KMS-11 (cell line): ENCODE results near the gene KSR2.

Experiments used
- H2AFZ ChIP-seq: fragments of 200-600 bp; sonication (generic); 2 replicates; pipeline ENCODE4 v1.6.1; 2016; ENCODE audit warnings: antibody characterized with exemption, mixed run types, low read depth
- H3K27ac ChIP-seq: fragments of 200-600 bp; sonication (generic); 2 replicates; pipeline ENCODE4 v1.6.1; 2016; ENCODE audit warnings: mild to moderate bottlenecking, mixed run types
- H3K27me3 ChIP-seq: fragments of 200-600 bp; sonication (generic); 2 replicates; pipeline ENCODE4 v1.6.1; 2017; ENCODE audit warnings: mild to moderate bottlenecking, low read depth, mixed run types, moderate library complexity; ENCODE audit not compliant: insufficient read depth
- H3K36me3 ChIP-seq: fragments of 200-600 bp; sonication (generic); 2 replicates; pipeline ENCODE4 v1.6.1; 2017; ENCODE audit warnings: mild to moderate bottlenecking, mixed run types; ENCODE audit not compliant: insufficient read depth
- H3K4me1 ChIP-seq: fragments of 200-600 bp; sonication (generic); 2 replicates; pipeline ENCODE4 v1.6.1; 2016; ENCODE audit warnings: mild to moderate bottlenecking, low read depth, mixed run types; ENCODE audit not compliant: poor library complexity, severe bottlenecking
- H3K4me2 ChIP-seq: fragments of 200-600 bp; sonication (generic); 2 replicates; pipeline ENCODE4 v1.7.0; 2016; ENCODE audit warnings: mild to moderate bottlenecking, mixed run types
- H3K4me3 ChIP-seq: fragments of 200-600 bp; sonication (generic); IDR thresholded peaks from 2 replicates; pipeline ENCODE4 v1.6.1; 2017; ENCODE audit warnings: low read depth, low read length, mixed read lengths; ENCODE audit not compliant: insufficient read depth
- H3K79me2 ChIP-seq: fragments of 200-600 bp; sonication (generic); 2 replicates; pipeline ENCODE4 v1.6.1; 2016; ENCODE audit warnings: low read depth, mixed run types; ENCODE audit not compliant: insufficient read depth
- H3K9ac ChIP-seq: fragments of 200-600 bp; sonication (generic); 2 replicates; pipeline ENCODE4 v1.6.1; 2016; ENCODE audit warnings: mild to moderate bottlenecking, mixed run types
- H4K20me1 ChIP-seq: fragments of 200-600 bp; sonication (generic); 2 replicates; pipeline ENCODE4 v1.6.1; 2016; ENCODE audit warnings: mild to moderate bottlenecking, mixed run types; ENCODE audit not compliant: insufficient read depth
- CTCF ChIP-seq: fragments of 200-600 bp; sonication (generic); conservative IDR thresholded peaks from 2 replicates; pipeline ENCODE4 v1.6.1; 2017; ENCODE audit warnings: low read depth, mild to moderate bottlenecking, antibody characterized with exemption, low read length, moderate library complexity, mixed read lengths

Gene KSR2

GRCh38 chr12:117881517-117881916 is 87.3 kb downstream of the KSR2 start:
- Histone ChIP-seq H3K79me2 (no peaks in the 10 kb centered on the region), H3K27me3 (no peaks in the 10 kb centered on the region), H2AFZ (no peak overlapping the region), H3K4me2 (no peak overlapping the region), H3K4me3 (no peak overlapping the region), H4K20me1 (no peaks in the 10 kb centered on the region), H3K27ac (no peak overlapping the region), H3K4me1 (no peaks in the 10 kb centered on the region), H3K9ac (no peak overlapping the region), H3K36me3 (no peaks in the 10 kb centered on the region)
- TF ChIP-seq CTCF: no peak

GRCh38 chr12:117878605-117879004 is 90.2 kb downstream of the KSR2 start:
- H3K27ac ChIP-seq: no peak overlapping the region
- no peak for TF ChIP-seq CTCF
- no peaks in the 10 kb centered on the region for H3K36me3 ChIP-seq
- H4K20me1 ChIP-seq: no peaks in the 10 kb centered on the region
- no peak overlapping the region for H3K4me2 ChIP-seq
- H3K4me1 ChIP-seq: no peaks in the 10 kb centered on the region
- H3K9ac ChIP-seq: no peak overlapping the region
- no peak overlapping the region for H2AFZ ChIP-seq
- H3K79me2 ChIP-seq: no peaks in the 10 kb centered on the region
- H3K4me3 ChIP-seq: no peak overlapping the region
- no peaks in the 10 kb centered on the region for H3K27me3 ChIP-seq

- Histone ChIP-seq H3K79me2 (no peaks in the 10 kb centered on the region), H3K4me2 (no peak overlapping the region), H3K27ac (no peak overlapping the region), H3K4me1 (no peaks in the 10 kb centered on the region), H3K9ac (no peak overlapping the region), H4K20me1 (no peaks in the 10 kb centered on the region), H2AFZ (no peak overlapping the region), H3K36me3 (no peaks in the 10 kb centered on the region), H3K27me3 (no peaks in the 10 kb centered on the region), H3K4me3 (no peak overlapping the region)
- no peak for TF ChIP-seq CTCF
These were observed 92.4 kb downstream of the KSR2 start for GRCh38 chr12:117876436-117876816.

GRCh38 chr12:117875744-117876435 is 92.9 kb downstream of the KSR2 start:
- H3K79me2 ChIP-seq: no peaks in the 10 kb centered on the region
- no peak overlapping the region for H3K4me3 ChIP-seq
- H3K27ac ChIP-seq: no peak overlapping the region
- no peaks in the 10 kb centered on the region for H3K27me3 ChIP-seq
- no peaks in the 10 kb centered on the region for H3K36me3 ChIP-seq
- H2AFZ ChIP-seq: no peak overlapping the region
- TF ChIP-seq CTCF: no peak
- no peaks in the 10 kb centered on the region for H4K20me1 ChIP-seq
- H3K4me1 ChIP-seq: no peaks in the 10 kb centered on the region
- no peak overlapping the region for H3K9ac ChIP-seq
- no peak overlapping the region for H3K4me2 ChIP-seq
